Esophagus squamous epithelium (tissue), 4 donors: ENCODE data around the gene STAG1.

Experiments
- CTCF ChIP-seq, 6 experiments: fragments of 450-650 bp in 4 of 6; fragments of 200-600 bp in 2 of 6; sonication (generic) in 2 of 6; IDR thresholded peaks; one replicate each; pipeline ENCODE4 v1.5.1; 2016 to 2019; ENCODE audit warnings: antibody characterized with exemption in 6 of 6, mild to moderate bottlenecking in 4 of 6, moderate library complexity in 4 of 6
- POLR2A ChIP-seq, 4 donors: fragments of 450-650 bp; IDR thresholded peaks; one replicate each; pipeline ENCODE4 v1.6.1; 2017; ENCODE audit warnings: antibody characterized with exemption in 4 of 4, mild to moderate bottlenecking in 4 of 4, moderate library complexity in 3 of 4

GRCh38 chr3:136624371-136624770, 127.8 kb downstream of the STAG1 start:
- TF ChIP-seq CTCF (IDR thresholded peaks at IDR 0.05) (no peak), POLR2A (IDR thresholded peaks at IDR 0.05) (no peak)
